GM21619 (cell line): ENCODE results near the gene TEX14.

Experiments used
- ATAC-seq: cut with Tn5 transposase; IDR thresholded peaks from one replicate; pipeline ENCODE4 v1.9.1; 2021; ENCODE audit not compliant: unreplicated experiment

TEX14 gene

DNA sequence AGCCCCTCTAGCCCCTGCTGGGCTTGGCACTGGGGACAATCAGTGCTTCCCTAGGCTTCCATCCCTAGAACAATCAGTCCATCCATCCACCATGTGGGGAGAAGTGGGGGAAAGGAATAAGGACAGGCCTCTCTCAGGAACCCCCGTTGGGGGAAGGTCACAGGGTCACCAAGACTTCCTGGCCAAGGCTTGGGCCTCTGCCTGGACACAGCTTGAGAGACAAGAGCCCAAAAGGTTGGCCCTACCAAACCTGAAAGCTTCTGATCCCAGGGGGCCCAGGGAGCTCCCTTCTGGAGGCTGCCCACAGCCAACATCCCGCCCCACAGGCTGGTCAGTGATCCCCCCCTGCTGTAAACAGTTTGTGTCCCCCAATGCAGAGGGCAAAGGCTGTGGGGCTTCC lies 161.2 kb downstream of the TEX14 start:
- ATAC-seq = no peak

DNA sequence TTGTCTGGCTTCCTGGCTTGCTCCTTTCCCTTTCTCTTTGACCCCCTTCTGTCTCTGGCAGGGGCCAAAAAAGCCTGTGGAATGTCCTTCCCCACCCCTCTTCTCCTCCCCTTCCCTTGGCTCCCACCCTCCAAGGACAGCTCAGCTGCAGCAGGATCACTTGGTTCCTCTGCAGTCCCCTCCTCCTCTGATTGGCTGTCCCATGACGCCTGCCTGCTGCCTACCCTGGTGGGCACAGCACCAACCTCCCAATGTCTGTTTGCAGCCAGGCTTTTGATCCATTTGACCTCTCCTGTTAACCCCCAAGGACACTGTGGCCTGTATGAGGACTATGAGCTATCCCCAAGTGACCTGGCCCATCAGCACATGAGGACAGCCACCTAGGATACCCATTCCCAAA lies 162.6 kb downstream of the TEX14 start:
- ATAC-seq = no peak

DNA sequence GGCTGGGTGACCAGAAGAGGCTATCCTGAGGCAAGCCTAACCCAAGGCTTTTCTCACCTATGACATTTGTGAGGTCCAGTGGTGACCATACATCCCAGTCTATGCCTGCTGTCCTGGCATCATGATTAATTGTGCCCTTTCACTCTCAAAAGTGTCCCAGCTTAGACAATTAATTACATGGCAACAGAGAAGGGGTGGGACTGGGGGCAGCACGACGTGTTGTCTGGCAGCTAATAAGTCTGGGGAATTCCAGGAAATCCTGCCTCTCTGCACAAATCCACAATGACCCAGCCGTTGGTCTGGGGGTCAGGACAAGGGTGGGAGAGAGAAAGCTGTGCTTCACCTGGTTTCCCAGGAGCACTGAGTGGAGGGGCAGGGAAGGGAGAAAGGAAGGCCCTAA lies 163.4 kb downstream of the TEX14 start:
- ATAC-seq = no peak

DNA sequence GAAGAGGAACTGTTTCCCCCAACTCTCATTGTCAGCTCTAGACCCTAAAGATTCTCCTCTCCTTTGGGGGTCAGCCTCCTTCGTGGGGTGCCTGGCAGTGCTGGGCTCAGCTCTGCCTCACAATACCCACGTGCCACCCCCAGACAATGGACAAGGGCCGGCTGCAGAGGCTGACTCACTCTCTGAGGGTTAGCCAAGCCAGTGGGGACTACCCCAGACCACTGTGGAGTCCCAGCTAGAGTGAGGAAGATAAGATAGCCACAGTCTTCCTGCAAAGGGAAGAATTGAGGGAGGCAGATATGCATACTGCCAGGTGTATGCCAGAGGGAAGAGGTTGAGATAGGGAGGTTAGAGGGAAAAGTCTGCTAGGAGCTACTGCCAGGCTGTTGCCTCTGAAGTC lies 163.9 kb downstream of the TEX14 start:
- ATAC-seq = no peak

DNA sequence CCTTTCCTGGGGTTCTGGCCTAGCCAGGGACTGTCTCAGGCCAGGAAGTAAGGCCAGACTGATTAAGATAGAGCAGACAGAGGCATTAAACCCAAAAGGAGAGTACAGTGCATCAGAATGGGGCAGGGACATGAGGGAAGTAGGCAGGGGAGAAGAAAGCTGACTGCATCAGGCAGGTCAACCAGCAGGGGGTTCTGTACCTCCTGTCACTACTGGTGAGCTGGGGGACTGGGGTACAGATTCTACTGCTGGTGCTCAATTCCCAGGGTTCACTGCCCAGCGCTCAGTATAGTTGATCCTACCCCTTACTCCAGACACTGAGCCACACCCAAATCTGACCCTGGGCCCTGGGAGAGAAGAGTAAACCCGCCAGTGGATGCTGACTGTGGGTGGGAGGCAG lies 164.5 kb downstream of the TEX14 start:
- ATAC-seq = no peak

DNA sequence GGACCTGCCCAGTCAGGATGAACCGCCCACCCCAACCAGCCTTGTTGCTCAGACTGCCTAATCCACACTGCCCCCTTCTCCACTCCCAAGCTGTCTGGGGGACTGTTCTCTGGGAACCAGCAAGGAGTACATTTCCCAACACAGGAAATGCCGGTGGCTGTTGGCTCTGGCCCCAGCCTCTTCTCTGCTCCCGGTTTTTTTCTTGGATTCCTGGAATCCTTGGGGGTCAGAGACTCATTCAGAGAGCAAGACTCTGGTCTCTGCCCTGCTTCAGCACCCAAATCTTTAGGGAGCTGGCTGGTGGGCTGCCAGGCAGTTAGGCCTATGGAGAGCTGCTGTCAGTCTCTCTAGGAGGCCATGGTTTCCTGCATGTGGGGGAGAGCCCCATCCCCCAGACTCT lies 166.6 kb downstream of the TEX14 start:
- no peak for ATAC-seq

DNA sequence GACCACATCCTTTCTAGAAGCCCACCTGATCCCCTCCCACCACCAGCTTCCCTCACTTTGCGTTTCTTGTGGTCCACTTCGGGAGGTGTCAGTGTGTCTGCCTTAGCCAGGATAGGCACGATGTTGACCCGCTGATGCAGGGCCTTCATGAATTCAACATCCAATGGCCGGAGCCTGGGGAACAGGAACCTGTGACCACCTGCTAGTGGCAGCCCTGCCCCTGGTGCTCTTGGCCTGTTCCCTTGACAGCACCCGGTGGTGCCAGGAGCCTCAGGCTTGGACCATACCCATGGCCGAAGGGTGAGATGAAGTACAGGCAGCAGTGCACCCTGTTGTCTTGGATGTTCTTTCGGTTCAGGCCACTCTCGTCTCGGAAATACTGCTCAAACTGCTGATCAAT lies 170.2 kb downstream of the TEX14 start:
- no peak for ATAC-seq

DNA sequence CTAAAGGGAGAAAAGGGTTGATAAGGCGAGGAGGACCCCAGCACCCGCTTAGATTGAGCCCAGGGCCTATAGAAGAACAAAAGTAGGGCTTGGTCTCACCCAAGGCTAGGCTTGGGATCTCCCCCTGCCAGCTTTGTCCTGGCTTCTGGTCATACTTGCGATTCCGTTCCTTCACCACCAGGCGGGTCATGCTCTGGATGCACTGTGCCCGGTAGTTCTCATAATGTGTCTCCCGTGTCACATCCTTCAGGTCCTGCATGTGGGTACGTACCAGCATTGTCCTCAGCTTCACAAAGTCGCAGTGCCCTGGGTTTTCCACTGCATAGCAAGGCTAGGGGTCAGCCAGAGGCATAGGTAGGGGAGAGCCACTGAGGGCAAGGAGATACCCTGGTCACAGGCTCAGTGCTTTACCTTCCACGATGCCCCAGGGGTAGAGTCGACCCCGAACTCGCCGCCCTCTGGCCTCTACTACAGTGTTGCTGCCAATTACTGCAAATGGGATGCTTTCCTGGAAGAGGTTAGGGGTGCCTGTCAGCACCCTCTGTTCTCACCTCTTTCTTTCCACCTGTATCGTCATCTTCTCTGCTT lies 170.9 kb downstream of the TEX14 start:
- no peak for ATAC-seq

DNA sequence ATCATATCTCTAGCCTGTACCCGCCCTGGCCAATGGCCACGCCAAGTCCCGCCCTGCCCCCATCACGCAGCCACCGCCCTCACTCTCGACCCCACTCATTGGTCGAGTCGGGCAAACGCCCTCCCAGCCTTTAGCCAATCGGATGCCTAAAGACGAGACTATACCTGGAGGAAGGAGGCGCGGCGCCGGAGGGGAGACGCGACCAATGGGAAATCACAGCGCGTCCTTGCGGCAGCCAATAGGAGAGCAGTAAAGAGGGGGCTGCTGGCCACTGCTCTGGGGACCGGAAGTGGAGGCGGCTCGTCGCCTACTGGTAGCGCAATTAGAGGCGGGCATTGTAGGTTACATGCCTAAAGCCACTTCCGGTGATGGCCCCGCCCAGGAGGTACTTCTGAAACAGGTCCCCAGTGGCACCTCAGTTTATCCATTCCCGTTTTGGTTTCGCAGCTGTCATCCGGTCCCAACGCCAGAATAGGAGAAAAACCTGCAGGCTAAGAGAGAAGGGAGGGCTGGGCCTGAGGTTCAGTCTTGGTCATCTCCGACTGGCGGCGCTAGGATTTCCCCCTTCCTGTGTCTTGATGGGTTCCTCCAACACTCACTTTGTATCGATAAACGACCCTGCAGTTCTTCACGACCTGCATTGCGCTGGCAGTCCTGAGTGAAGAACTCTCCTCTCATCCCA lies 173.8 kb downstream of the TEX14 start:
- ATAC-seq = peak; percentile 72

DNA sequence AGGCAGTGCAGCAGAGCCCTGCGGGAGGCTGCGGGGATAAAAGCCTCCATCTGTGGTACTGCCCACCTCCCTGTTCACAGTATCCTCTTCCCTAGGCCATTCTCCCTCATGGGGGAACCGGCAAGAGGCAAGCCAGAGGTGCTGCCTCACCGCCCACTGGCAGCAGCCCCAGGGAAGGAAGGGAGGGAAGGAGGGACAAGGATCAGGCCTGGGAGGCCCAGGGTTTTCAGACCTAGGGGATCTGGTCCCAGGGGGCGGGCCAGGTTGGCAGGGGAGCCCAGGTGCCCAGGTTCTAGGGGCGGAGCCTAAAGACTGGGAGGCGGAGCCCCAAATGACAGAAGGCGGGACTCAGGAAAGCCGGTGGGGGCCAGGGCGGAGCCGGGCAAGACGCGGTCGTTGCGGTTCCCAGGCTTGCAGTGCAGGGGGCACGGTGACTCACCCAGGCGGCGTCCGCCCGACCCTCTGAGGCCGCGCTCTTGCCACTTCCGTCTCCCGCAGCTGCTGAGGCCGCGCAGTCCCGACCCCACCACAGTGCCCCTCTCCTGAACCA lies 174.4 kb downstream of the TEX14 start:
- no peak for ATAC-seq

DNA sequence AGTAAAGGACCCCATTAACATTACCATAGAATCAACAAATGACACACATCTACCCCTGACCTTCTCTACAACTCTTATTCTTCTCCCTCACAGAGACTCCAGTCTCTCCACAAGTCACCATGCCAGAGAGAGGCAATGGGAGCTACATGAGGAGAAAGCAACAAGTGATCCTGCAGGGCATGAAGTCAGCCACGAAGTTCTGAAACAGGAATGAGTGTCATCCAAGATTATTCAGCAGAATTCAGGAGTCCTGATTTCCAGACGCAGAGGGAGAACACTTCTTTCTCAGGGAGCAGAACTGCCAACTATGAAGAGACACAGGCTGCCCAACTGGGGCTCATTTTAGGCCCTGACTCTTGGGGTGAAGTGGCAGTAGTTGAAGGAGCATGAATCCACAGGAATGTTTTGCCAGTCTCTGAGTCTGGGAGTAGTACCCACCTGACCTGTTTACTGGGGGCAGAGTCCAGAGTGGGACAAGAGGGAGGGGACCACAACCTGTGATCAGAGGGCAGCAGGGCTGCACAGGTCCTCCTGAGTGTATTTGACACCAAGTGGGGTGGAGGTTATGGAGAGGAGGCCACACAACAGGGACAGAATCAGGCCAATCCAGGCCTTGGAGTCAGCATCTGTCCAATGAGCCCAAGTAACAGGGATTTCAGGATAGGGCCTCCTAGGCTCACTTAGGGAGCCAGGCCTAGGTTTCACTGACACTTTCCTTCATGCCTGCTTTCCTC lies 175.0 kb downstream of the TEX14 start:
- ATAC-seq = no peak

DNA sequence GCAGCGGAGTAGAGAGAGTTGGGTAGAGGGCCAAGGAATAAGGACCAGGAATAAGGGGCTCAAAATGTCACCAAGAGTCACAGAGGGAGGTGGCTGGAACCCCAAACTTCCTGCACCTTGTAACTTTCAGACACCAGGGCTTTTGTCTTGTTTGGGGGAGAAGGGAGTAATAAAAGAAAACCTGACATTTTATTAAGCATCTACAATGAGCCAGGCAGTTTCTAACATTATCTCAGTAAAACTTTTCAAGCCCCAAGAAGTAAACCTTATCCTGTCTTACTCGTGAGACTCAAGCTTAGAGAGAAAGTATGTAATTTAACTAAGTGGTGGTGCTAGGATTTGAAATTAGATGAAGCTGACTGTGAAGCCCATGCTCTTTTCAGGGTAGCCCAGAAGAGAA lies 176.6 kb downstream of the TEX14 start:
- no peak for ATAC-seq

DNA sequence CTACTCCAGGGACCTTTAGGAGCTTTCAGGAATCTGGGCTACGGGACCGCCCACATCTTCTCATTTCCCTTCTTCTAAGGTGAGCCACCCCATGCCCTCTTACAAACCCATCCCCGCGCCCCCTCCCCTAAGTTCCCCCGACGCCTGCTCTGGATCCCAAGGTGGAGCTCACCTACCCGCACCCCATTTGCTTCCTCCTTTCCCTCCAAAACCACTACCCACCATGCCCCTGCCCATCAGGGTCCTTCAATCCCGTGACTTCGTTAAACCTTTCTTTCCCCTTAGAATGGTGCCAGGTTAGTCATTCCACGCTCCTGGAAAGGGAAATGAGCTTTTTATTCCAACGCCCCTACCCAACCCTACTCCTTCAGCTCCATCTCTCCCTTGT lies 177.1 kb downstream of the TEX14 start:
- no peak for ATAC-seq

DNA sequence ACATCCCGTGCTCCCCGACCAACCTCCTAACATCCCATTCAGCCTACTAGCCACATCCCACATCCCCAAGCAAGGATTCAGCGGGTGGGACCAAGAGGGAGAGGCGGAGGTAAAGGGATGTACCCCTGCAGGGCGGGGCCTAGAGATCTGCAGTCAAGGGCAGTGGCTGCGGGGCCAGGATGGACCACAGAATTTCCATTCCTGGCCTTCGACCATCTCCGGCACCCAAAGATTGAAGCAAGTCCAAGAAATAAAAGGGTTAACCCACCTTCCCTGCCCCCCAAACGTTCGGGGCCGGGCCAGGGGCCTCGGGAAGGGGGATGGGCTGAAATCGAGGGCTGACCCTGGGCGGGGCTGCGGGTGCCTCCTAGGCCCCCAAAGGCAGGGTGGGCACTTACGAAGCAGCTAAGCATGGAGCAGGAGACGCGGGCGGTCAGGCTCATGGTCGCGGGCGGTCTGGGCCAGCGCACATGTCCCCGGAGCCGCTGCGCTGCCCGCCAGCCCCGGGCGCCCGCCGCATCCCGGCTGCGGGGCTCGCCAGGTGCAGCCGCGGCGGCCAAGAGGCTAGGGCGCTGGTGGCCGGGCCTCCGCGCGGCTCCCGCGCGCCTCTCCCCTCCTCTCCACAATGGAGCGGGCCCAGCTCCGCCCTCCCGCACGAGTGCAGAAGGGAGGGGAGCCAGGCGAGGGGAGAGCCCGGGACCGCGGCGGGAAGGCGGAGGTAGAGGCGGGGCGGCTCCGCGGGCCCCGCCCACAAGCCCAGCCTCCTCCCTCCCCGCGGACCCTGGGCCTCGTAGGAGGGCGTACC lies 177.7 kb downstream of the TEX14 start, which contains the start of gene MTMR4:
Gene MTMR4, minus strand, starts transcription at position 674 of the 805 bp plus-strand sequence. Its CDS starts 231 bp downstream, at position 443.
- ATAC-seq = peak; percentile 24

DNA sequence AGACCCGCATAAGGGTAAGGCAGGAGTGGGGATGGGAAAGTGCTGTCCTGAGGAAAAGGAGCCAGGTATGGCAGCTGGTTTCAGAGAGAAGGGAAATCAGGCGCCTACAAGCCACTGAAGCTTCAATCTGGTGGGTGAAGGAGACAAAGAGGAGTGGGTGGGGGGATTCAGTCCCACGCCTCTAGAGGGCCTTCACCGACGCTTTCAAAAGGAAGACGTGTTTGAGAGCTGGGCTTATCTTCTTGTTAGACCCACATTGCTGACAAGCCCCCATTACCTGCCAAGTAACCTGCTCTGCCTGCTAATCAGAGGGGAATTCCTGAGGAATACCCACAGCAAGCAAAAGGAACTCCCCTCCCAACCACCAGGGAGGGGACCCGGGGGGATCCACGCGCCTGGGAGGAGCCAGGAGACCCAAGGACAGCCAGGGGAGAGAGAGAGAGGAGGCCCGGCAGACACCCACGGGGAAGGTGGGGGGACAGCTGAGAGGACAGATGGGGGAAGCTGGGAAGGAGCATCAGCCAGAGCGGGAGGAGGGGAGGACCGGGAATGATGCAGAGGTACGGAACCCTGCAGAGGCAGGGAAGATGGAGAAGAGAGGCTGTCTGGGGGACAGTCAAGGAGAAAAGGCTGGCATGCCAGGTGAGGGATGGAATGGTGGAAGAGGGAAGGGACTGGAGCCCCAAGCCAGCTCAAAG lies 178.4 kb downstream of the TEX14 start:
- no peak for ATAC-seq

DNA sequence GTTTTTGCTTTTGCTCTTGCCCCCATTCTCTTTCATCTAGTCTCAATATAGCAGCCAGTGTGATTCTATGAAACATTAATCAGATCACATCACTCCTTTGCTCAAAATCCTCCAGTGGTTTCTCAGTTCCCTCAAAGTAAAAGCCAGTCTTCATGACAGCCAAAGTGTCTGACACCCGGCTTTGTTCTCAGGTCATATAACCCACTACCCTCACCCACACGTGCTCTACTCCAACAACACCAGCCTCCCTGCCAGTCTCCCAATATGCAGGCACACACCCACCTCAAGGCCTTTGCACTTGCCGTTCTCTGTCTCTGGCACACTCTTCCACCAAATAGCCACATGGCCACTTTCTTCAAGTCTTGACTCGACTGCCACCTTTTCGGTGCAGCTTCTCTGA lies 181.8 kb downstream of the TEX14 start:
- ATAC-seq = no peak

DNA sequence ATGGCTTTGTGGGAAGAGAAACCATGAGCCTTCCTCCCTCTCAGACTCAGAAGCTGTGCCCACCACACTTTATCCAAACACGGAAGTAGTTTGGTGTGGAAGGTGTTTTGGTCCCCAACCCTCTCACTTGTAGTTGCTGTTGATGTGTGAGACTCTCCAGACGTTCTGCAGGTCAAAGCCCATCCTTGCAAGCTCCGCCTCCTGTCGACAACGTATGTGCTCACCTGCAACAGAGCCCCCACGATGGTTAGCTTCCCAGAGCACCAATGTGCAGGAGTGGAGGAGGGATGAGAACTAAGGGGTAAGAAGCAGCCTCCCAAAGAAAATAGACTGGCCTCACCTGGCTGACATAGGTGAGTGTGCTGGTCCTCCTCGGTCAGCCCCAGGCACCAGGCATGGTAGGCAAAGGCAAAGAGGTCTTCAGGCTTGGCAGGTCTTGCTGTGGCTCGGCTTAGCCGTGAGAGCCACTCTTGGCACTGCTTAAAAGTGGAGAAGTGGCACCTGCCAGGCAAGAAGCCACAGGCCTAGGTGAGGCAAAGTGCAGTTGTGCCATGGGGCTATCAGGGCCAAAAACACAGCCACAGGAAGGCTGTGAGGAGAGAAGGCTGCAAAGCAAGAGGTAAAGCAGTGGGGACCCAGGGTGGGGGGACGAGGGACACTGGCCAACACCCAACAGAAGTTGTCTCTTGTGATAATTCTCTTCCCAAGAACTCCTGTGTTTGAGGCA lies 183.3 kb downstream of the TEX14 start:
- no peak for ATAC-seq

DNA sequence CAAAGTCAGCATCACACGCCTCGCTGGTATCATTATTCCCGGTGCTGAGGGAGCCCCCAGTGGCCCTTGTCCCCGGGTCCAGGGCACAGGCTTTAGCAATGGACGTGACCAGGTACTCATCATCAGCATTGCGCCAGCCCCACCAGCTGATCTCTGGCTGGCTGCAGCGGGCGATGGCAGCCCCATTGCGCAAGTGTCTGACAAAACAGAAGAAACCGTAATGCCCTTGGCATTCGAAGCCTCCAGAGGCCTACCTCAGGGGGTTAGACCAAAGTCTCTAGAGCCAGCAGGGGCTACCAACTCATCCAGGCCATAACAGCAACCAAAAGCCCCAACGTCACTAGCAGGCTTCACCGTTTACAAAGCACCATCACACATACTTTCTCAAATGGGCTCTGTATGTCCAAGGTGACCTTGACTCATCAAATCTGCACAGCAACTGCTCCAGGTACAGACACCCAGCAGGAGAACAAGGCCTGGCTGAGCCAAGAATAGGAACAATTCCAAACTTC lies 184.7 kb downstream of the TEX14 start:
- no peak for ATAC-seq
